B cell (primary cell): ENCODE results near the gene EPB41L4A. TPM values are rescaled to one million over a fixed set of nuclear protein-coding genes. Genes with fewer than 3 reads are reported as not detected.
"Not testable (repeated sequence)": the region's sequence is repeated elsewhere in the genome, so short reads cannot be mapped to it uniquely, and the experiment has no call there.

Experiments used
- ATAC-seq: fragments of 200-7000 bp; cut with Tn5 transposase; one replicate; pipeline ENCODE4 v1.10.0; 2021; ENCODE audit warnings: low read depth, mild to moderate bottlenecking, moderate number of reproducible peaks, moderate library complexity
- CTCF ChIA-PET: fragments of 350-600 bp; sonication (Branson Sonifier 250); formaldehyde crosslinking; loops from one replicate; lab custom pipeline; 2021; ENCODE audit warnings: antibody characterized with exemption, inconsistent platforms; lab: Charles Lee
- POLR2A ChIA-PET: fragments of 350-600 bp; sonication (Branson Sonifier 250); formaldehyde crosslinking; loops from one replicate; lab custom pipeline; 2021; ENCODE audit warnings: antibody characterized with exemption; lab: Charles Lee
- DNase-seq: peaks from one replicate; pipeline ENCODE4 v3.0.0; 2013
- H2AFZ ChIP-seq: 2 replicates; pipeline ENCODE4 v1.6.1; 2012; ENCODE audit warnings: mild to moderate bottlenecking, low read depth, low read length; ENCODE audit not compliant: insufficient read depth, poor library complexity, severe bottlenecking
- H3K27ac ChIP-seq, 2 donors: 1 replicate in 1 of 2; 2 replicates in 1 of 2; pipeline ENCODE4 v1.5.1; 2012 to 2013; ENCODE audit warnings: low read length in 2 of 2, mild to moderate bottlenecking in 2 of 2, moderate library complexity in 1 of 2
- H3K27me3 ChIP-seq, 4 experiments: fragments of 200-600 bp in 1 of 4; sonication (generic) in 1 of 4; replicated peaks in 1 of 4; 1 replicate in 2 of 4; 2 replicates in 2 of 4; pipeline versions ENCODE4 v1.6.1 to v1.7.0; 2013 to 2016; ENCODE audit warnings: low read length in 3 of 4, mild to moderate bottlenecking in 2 of 4, mixed read lengths in 1 of 4, moderate library complexity in 1 of 4; ENCODE audit not compliant: insufficient read depth in 4 of 4, control insufficient read depth in 3 of 4; ENCODE audit errors: control extremely low read depth in 1 of 4
- H3K36me3 ChIP-seq, 2 experiments: replicated peaks in 1 of 2; 1 replicate in 1 of 2; 2 replicates in 1 of 2; pipeline versions ENCODE4 v1.6.1 to v1.7.1; 2013; ENCODE audit warnings: low read length in 1 of 2; ENCODE audit not compliant: insufficient read depth in 2 of 2, control insufficient read depth in 1 of 2; ENCODE audit errors: control extremely low read depth in 1 of 2, extremely low read depth in 1 of 2
- H3K4me1 ChIP-seq, 2 donors: fragments of 200-600 bp in 1 of 2; sonication (generic) in 1 of 2; 1 replicate in 1 of 2; 2 replicates in 1 of 2; pipeline versions ENCODE4 v1.5.1 to v1.6.1; 2013 to 2017; ENCODE audit warnings: low read length in 2 of 2; ENCODE audit not compliant: control insufficient read depth in 2 of 2, insufficient read depth in 2 of 2
- H3K4me2 ChIP-seq: replicated peaks from 2 replicates; pipeline ENCODE3; 2012; ENCODE audit warnings: mild to moderate bottlenecking, low read depth, low read length; ENCODE audit not compliant: poor library complexity, severe bottlenecking
- H3K4me3 ChIP-seq, 5 experiments: fragments of 200-600 bp in 1 of 5; sonication (generic) in 1 of 5; 1 replicate in 3 of 5; 2 replicates in 2 of 5; pipeline versions ENCODE4 v1.5.1 to v1.7.0; 2011 to 2016; ENCODE audit warnings: low read length in 4 of 5, mild to moderate bottlenecking in 4 of 5, low read depth in 2 of 5, control low read depth in 1 of 5, moderate library complexity in 1 of 5; ENCODE audit not compliant: insufficient read depth in 1 of 5; ENCODE audit errors: control extremely low read depth in 1 of 5, extremely low read depth in 1 of 5
- H3K79me2 ChIP-seq: fragments of 200-600 bp; sonication (generic); one replicate; pipeline ENCODE4 v1.6.0; 2016; ENCODE audit warnings: low read length; ENCODE audit not compliant: control insufficient read depth, insufficient read depth
- H3K9ac ChIP-seq: fragments of 200-600 bp; sonication (generic); 2 replicates; pipeline ENCODE4 v1.6.1; 2017; ENCODE audit warnings: mild to moderate bottlenecking, low read length, moderate library complexity
- H3K9me3 ChIP-seq, 3 donors: one replicate each; pipeline versions ENCODE4 v1.6.1 to v1.7.1; 2013; ENCODE audit warnings: low read length in 2 of 3; ENCODE audit not compliant: control insufficient read depth in 2 of 3, insufficient read depth in 1 of 3; ENCODE audit errors: control extremely low read depth in 1 of 3
- H4K20me1 ChIP-seq: 2 replicates; pipeline ENCODE4 v1.6.0; 2012; ENCODE audit warnings: mild to moderate bottlenecking, low read length; ENCODE audit not compliant: insufficient read depth, control insufficient read depth, poor library complexity, severe bottlenecking
- H3K27ac Mint-ChIP-seq: one replicate; pipeline ENCODE4 v1.8.0; 2021; ENCODE audit warnings: mixed read lengths
- H3K27me3 Mint-ChIP-seq: one replicate; pipeline ENCODE4 v1.8.0; 2021; ENCODE audit warnings: mixed read lengths
- H3K4me1 Mint-ChIP-seq: one replicate; pipeline ENCODE4 v1.8.0; 2021; ENCODE audit warnings: mixed read lengths
- H3K4me3 Mint-ChIP-seq: one replicate; pipeline ENCODE4 v1.8.0; 2021; ENCODE audit warnings: mixed read lengths
- H3K9me3 Mint-ChIP-seq: one replicate; pipeline ENCODE4 v1.8.0; 2022; ENCODE audit warnings: mixed read lengths; ENCODE audit not compliant: insufficient read depth
- EZH2 ChIP-seq: IDR thresholded peaks from 2 replicates; pipeline ENCODE4 v1.6.1; 2012; ENCODE audit warnings: borderline replicate concordance, low read depth, mild to moderate bottlenecking, moderate library complexity, low read length; ENCODE audit not compliant: insufficient read depth, poor library complexity, severe bottlenecking
- WGBS: methylation state at CpG from one replicate; pipeline ENCODE4 v1.1.5; 2013; ENCODE audit warnings: missing lambda C conversion rate; ENCODE audit not compliant: insufficient coverage; 5-methylcytosine and 5-hydroxymethylcytosine counted together
- intact Hi-C: fragments of 100-400 bp; cut with micrococcal nuclease; formaldehyde crosslinking; loops from one replicate; pipeline ENCODE4 v1.10.0; 2022
- polyA plus RNA-seq: library from polyadenylated mRNA; depleted of rRNA; stranded (reverse); fragments of >200 nt; gene quantifications from 2 replicates; pipeline ENCODE4 v1.2.3, GENCODE V29; 2012
- total RNA-seq, 2 donors: library from RNA; stranded (reverse); fragments of 120-200 nt in 1 of 2; gene quantifications; 1 replicate in 1 of 2; 2 replicates in 1 of 2; pipeline versions ENCODE4 v1.2.3 to v1.2.4, GENCODE V29; 2013 to 2022
- TF ChIP-seq, protein P1 (sequence below): fragments of 200-600 bp; IDR thresholded peaks from one replicate; pipeline ENCODE4 v1.8.0; 2022; ENCODE audit warnings: antibody characterized with exemption, mild to moderate bottlenecking

EPB41L4A gene
- total and polyA plus RNA-seq, 2 donors (not counting 1 experiment from before 2014, with no cell fraction given), result 1.8 to 12.9 TPM

DNA sequence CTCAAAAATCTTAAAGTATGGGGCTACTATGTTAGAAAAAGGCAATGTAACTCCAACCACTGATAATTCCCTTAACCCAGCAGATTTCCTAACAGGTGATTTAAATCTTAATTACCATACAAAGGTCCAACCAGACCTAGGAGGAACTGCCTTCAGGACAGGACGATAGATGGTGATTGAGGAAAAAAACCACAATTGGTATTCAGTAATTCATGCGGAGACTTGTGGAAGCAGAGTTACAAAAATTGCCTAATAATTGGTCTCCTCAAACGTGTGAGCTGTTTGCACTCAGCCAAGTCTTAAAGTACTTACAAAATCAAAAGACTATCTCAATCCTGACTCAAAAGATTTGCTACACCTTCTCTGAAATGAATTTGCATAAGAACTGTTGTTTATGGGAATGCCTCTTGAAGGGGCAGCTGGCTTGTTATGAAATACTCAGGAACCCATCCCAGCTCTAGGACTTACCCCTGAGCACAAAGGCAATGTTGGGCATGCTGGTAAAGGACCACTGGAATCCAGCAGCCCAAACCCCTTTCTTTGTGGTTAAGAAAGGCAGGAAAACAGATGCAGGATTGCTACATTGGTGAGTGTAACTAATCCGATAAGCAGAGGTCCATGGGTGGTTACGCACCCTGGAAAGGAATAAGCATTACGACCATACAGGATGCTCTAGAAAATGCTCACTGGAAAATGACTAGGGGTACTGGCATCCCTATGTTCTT is 26.7 kb upstream of the EPB41L4A start:
- Mint-ChIP-seq H3K4me1 (peaks cover 4% of the 10 kb centered on the region), H3K27me3 (no peaks in the 10 kb centered on the region), H3K27ac (no peak overlapping the region), H3K9me3 (no peaks in the 10 kb centered on the region), H3K4me3 (no peak overlapping the region)
- H3K27me3 ChIP-seq, result peaks cover 0 to 3% (median 0%) of the 10 kb centered on the region in 4 experiments
- ChIA-PET POLR2A (no interaction called here), CTCF (no interaction called here)
- H3K79me2 ChIP-seq, result no peaks in the 10 kb centered on the region
- ATAC-seq, result no peak
- H3K9me3 ChIP-seq, result no peaks in the 10 kb centered on the region
- H4K20me1 ChIP-seq, result no peaks in the 10 kb centered on the region
- H3K9ac ChIP-seq, result no peak overlapping the region
- H2AFZ ChIP-seq, result no peak overlapping the region
- H3K27ac ChIP-seq, result no peak overlapping the region
- no peaks in the 10 kb centered on the region for H3K36me3 ChIP-seq
- DNase-seq, result no peak
- no peaks in the 10 kb centered on the region for H3K4me1 ChIP-seq
- intact Hi-C loops, result no loop called here
- 96% methylated on average over 3 of the region's 6 CpGs for WGBS
- TF ChIP-seq EZH2, result no peak
- TF ChIP-seq, protein P1, sequence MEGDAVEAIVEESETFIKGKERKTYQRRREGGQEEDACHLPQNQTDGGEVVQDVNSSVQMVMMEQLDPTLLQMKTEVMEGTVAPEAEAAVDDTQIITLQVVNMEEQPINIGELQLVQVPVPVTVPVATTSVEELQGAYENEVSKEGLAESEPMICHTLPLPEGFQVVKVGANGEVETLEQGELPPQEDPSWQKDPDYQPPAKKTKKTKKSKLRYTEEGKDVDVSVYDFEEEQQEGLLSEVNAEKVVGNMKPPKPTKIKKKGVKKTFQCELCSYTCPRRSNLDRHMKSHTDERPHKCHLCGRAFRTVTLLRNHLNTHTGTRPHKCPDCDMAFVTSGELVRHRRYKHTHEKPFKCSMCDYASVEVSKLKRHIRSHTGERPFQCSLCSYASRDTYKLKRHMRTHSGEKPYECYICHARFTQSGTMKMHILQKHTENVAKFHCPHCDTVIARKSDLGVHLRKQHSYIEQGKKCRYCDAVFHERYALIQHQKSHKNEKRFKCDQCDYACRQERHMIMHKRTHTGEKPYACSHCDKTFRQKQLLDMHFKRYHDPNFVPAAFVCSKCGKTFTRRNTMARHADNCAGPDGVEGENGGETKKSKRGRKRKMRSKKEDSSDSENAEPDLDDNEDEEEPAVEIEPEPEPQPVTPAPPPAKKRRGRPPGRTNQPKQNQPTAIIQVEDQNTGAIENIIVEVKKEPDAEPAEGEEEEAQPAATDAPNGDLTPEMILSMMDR, result no peak
- H3K4me2 ChIP-seq, result no peak overlapping the region
- H3K4me3 ChIP-seq, result no peak overlapping the region

GRCh38 chr5:112443932-112444331 is 24.9 kb upstream of the EPB41L4A start:
- H2AFZ ChIP-seq, ATAC-seq, H3K4me3 ChIP-seq, DNase-seq, H3K4me3 Mint-ChIP-seq, H3K4me2 ChIP-seq, H3K79me2 ChIP-seq, H3K27me3 Mint-ChIP-seq, H3K27ac ChIP-seq, H3K36me3 ChIP-seq, H3K9ac ChIP-seq, H3K27me3 ChIP-seq, H3K4me1 Mint-ChIP-seq, intact Hi-C loops, H3K9me3 Mint-ChIP-seq, H3K27ac Mint-ChIP-seq, H4K20me1 ChIP-seq, POLR2A ChIA-PET, CTCF ChIA-PET, H3K9me3 ChIP-seq, H3K4me1 ChIP-seq: not testable (repeated sequence)
- 99% methylated on average over 7 of the region's 12 CpGs for WGBS
